ENCODE results near the gene CBLB.

GRCh38 chr3:105878061-105878460, 9.2 kb upstream of the CBLB start:
- no peak for TF ChIP-seq ZNF224 (CRISPR knock-in tag; IDR thresholded peaks at IDR 0.05)
- no peak for TF ChIP-seq CGGBP1 (CRISPR knock-in tag; IDR thresholded peaks at IDR 0.05)
- TF ChIP-seq KAT7 (CRISPR knock-in tag; IDR thresholded peaks at IDR 0.05; ENCODE audit: borderline replicate concordance): no peak
- TF ChIP-seq SMARCC2 (IDR thresholded peaks at IDR 0.05; ENCODE audit: low read depth): no peak
- no peak for TF ChIP-seq BACH1 (tag; IDR thresholded peaks at IDR 0.05)
- no peak for TF ChIP-seq ETS1 (conservative IDR thresholded peaks at IDR 0.05; ENCODE audit: control insufficient read depth, low read depth, low read length)
- no peak for TF ChIP-seq POLR2AphosphoS5 (IDR thresholded peaks at IDR 0.05; ENCODE audit: control insufficient read depth, insufficient read depth, low read depth, low read length)
- TF ChIP-seq JUND (IDR thresholded peaks at IDR 0.05; ENCODE audit: borderline replicate concordance, low read depth, low read length): no peak
- no peak for TF ChIP-seq JUND (tag; IDR thresholded peaks at IDR 0.05; ENCODE audit: borderline replicate concordance, low read depth, low read length)
- no peak for TF ChIP-seq BCLAF1 (IDR thresholded peaks at IDR 0.05; ENCODE audit: borderline replicate concordance in 1 of 2, control insufficient read depth in 1 of 2, low read depth in 2 of 2, low read length in 1 of 2)
- no peak for TF ChIP-seq JUN (IDR thresholded peaks at IDR 0.05; ENCODE audit: borderline replicate concordance, low read depth, low read length)
- no peak for TF ChIP-seq JUN (CRISPR knock-in tag; IDR thresholded peaks at IDR 0.05; ENCODE audit: borderline replicate concordance)
- no peak for TF ChIP-seq POLR2A (conservative IDR thresholded peaks at IDR 0.05)
- TF ChIP-seq HCFC1 (IDR thresholded peaks at IDR 0.05; ENCODE audit: low read depth, low read length): no peak

Data from K562 (cell line).